NB4 (cell line): ENCODE data around the gene ARL14EP.

Source experiments
- CTCF ChIP-seq: IDR thresholded peaks from one replicate; pipeline ENCODE4 v1.5.1; 2012; ENCODE audit warnings: low read depth, low read length
- POLR2A ChIP-seq: IDR thresholded peaks from 2 replicates; pipeline ENCODE4 v1.6.1; 2011; ENCODE audit warnings: mild to moderate bottlenecking; ENCODE audit not compliant: insufficient read length; ENCODE audit errors: extremely low read depth

GRCh38 chr11:30282289-30282631 lies 40.6 kb upstream of the ARL14EP start:
- TF ChIP-seq POLR2A (no peak), CTCF (no peak)
